NCI-H2196 (cell line): ENCODE results near the gene AGFG1.
A peak's percentile ranks its signal among the peaks of the same experiment; 100 is the strongest.
"Not testable (repeated sequence)": the region's sequence is repeated elsewhere in the genome, so short reads cannot be mapped to it uniquely, and the experiment has no call there.

ENCODE experiments used
- DNase-seq: peaks from one replicate; lab custom pipeline; 2025; ENCODE audit not compliant: unreplicated experiment; lab: John Stamatoyannopoulos, UW

AGFG1 gene

DNA sequence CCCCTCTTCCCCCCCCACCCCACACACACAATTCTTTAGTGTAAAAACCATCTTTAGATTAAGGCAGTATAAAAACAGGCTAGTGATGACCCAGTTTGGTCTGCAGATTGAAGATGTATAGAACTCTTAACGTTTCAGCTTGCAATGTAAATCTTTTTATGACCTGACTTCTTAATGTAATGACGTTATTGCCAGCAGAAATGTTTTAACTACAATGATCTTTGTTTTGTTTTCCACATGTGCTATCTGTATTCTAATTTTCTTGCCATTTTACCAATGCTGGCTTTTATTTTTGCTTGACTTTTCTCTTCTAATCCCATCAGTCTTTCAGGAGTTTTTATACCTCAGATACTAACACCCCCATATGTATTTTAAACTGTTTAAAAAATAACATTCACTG, 25.2 kb downstream of the AGFG1 start:
- no peak for DNase-seq

DNA sequence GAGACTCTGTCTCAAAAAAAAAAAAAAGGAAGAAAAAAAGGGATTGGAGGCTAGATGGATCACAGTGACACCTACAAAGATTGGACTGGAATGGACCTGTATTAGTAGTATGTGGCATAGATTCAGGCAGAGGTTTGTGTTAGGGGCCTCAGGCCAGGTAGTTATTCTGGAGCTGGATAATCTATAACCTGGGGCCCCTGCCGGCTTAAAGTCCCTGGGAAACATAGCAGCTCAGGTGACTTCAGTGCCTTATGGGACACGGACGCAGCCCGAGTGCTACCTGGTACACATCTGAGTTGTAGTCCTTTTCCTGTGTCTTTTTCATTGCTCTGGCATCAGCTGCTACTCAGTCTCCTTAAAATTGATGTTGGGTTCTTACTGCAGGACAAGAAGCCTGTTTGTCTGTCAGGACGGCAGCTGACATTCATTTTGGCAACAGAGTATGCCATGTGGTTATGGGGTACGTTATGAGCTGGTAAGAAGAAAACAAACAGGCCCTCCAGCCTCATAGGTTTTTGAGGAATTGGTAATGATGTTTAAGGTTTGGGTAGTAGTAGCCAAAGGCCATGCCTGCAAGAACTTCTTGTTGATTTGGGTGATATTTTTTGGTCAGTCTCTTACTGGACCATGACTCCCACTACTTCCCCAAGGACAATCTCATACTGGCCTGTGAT, 27.8 kb downstream of the AGFG1 start:
- DNase-seq: no peak

DNA sequence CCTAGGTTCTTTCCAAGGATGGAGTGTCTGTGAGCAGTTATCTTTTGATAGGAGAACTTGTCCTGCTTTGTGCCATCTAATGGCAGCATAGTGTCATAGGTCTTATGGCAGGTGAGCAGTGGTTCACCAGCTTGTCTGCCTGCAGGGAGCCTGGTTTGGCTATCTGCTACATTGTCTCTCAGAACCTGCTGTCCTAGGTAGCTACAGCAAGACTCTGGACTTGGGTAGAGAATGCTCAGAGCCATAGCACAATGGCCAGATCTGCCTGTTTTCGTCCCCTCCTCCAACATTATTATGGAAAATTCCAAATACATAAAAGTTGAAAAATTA, 28.3 kb downstream of the AGFG1 start:
- no peak for DNase-seq

DNA sequence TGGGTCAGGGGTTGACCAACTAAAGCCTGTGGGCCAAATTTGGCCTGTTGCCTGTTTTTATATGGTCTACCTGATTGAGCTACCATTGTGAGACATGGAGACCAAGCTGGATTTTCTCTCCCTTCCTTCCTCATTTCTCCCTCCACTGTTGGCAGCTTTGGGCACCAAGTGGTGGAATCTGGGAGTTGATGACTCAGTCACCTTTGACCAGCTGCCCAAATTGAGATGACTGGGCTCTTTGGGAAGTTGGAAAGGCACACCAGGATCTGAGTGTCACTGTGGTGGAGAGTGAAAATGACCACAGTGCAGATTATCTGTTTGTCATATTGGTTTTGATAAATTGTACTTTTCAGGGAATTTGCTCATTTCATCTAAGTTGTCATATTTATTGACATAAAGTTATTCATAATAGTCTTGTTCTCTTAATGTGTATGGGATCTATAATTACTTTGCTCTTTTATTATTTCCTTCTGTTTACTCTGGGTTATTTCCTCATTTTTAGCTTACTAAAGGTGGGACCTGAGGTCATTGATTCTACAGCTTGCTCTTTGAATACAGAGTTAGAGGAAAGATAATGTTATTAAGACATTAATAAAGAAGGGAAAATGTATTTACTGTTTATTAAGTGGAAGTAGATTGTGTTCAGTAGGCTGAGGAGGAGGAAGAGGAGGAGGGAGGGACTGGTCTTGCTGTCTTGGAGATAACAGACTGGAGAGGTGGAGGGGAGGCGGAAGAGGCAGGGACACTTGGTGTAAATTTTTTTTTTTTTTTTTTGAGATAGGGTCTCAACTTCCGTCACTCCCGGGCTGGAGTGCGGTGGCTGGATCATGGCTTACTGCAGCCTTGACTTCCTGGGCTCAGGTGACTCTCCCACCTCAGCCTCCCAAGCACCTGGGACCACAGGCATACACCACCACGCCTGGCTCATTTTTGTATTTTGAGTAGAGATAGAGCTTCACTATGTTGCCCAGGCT, 31.8 kb downstream of the AGFG1 start:
- DNase-seq: peak; percentile 40

DNA sequence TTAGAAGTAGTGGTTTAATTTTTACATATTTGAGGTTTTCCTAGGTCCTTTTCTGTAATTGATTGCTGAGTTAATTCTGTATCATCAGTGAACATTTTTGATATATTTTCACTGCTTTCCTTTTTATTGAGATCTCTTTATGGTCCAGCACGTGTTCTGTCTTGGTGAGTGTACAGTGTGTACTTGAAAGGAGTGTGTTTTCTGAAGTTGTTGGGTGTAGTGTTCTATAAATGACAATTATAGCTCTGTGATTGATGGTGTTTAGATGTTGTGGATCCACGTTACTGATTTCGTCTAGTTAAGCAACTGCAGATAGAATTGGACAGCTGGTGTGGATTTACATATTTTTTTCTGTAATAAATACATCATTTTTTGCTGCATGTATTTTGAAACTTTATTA, 32.7 kb downstream of the AGFG1 start:
- DNase-seq: no peak

DNA sequence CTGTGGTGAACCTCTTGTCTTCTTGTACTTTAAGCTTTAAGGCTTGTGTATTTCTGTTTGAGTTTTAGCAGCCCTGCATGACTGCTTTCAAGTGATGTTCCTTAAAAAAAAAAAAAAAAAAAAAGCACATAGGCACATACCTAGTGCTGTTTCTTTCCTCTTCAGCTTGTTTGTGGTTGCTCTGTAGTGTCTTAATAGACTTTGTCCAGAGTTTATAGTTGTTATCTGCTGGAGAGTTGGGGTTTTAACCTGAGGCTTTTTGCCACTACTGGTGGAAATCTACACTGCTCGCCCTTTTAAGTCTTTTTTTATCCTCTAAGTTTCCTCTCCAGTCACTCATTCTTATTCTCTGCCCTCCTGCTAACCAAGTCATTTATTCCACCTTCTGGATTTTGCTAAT, 34.5 kb downstream of the AGFG1 start:
- no peak for DNase-seq

DNA sequence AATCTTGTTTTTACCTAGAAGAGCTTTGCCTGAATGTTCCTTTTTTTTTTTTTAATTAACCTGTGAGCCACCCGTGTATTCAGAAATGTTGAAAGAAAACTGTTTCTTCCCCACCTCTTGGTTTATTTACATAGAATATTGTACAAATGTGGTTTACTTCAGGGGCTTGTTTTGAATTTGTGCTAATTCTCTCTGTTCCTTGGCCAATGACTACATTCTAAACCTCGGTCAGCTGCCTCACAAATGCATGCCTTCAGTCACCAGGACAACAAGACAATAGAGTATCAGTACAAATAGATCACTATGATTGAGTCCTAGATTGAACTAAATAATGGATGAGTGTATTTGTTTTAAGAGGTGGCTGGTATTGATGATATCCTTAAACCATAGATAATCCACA, 36.0 kb downstream of the AGFG1 start:
- DNase-seq: no peak

DNA sequence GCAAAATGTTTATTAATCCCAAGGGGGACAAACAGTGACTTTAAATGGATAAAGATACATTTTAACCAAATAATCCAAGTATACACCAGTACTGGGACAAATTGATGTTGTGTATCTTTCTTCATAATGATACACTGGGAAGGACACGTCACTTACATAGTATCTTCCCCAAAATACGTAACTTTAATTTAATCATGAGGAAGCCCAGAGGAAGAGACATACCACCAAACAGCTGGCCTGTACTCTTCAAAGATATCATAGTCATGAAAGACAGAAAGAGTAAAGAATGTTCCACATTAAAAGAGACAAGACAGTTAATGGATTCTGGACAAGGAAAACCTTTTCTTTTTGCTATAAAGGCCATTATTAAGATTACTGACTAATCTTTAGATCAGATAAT, 37.1 kb downstream of the AGFG1 start:
- DNase-seq: no peak

DNA sequence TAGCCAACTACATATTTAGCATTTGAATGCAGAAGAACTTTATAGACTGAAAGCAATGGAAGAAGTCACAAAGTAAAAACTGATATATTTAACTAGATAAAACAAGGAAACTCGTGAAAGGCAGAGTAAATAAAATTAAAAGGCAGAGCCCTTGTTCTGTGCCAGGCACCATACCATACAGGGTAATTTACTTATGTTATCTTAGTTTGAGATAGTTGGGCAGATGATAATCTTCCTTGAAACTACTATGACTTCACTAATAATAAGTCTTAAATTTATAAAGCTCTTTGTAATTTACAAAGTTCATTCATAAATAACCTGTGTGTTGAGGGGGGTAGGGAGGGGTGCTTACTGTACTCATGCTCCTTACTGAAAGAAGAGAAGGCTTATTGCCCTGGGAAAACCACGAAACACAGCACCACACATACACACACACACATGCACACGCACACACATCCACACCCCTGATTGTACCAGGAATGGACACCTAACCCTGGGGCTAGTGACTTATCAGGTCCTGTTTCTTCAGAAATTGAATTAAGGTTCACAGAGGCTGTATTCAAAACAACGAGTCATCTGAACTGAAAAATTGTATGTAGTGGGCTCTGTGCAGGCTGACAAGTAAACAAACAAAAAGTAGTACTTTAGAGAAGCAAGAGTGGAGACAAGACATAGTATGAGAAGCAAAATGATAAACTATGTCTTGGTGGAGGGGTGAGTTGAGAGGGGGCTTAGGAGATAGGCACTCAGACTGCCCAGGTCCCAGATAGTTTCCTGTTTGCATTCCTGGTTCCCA, 38.1 kb downstream of the AGFG1 start:
- DNase-seq: no peak

DNA sequence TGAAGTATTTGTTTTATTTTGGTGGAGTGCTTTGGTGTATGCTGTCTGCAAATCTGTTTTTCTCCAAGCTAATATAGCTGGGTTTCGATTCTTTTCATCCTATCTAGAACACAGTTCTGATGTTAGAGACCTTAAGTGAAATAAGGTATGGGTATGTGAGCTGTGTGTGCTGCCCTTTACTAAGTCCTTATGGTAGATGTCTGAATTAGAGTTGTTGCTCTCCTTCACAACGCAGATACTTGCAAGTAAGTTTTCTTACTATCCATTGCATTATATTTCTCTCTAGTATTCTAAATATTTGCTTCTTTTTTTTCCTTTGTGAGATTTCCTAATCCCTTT, 38.6 kb downstream of the AGFG1 start:
- no peak for DNase-seq

DNA sequence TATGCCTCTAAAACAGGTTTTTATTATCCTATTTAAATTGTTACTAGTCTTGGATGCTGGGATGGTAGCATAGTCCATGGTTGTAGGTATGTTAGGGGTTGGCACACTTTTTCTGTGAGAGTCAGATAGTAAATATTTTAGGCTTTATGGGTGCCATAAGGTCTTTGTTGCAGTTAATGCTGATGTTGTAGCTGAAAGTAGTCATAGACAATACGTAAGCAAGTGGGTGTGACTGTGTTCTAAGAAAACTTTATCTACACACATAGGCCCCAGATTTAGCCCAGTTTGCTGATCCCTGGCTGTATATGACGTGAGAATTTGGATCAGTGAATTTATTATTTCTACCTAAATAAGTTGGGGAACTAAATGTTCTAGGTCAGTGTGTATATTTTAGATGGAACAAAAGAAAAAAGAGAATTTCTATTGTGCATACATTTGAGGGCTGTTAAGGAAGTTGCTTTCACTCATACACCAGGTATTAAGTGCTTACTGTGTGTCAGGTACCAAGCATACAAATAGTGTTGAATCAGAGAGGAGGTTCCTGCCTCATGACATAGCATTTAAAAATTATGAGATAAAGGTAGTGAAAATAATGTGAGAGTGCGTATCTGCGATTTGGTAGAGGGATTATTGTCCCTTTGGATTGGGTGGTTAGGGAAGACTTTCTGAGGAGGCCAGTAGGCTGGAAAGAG, 39.4 kb downstream of the AGFG1 start:
- no peak for DNase-seq

DNA sequence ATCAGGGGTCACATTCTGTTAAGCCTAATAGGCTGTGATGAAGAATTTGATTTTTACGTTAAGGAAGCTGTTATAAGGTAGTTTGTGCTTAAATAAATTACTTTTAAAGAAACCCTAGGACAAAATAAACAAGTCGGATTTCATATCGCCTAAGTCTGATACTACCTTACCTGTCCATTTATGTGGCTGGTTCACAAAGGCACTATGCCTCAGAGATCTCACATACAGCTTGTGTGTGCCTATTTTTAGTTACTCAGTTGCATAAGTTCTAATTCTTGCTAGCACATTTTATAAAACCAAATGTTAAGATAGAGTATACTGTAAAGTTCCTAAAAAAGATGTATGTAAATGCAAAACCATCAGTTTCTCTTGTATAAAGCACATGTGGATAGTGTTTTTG, 40.0 kb downstream of the AGFG1 start:
- DNase-seq: no peak

DNA sequence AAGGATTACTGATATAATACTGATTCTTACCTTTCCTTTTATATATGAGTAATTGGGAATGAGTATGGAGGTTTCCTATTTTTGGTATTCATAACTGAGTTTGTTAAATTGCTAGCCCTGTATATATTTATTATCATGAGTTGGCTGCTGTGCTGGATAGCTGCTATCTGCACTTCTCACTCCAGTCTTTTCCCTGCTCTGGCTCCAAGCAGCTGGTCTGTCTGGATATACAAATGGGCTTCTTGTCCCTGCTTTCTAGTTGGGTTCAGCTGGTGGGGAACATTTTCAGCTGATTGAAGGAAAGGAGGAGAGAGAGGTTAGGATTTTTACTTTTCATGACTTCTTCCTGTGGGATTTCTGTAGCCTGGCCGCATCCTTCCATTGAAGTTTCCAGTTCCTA, 41.2 kb downstream of the AGFG1 start:
- no peak for DNase-seq

DNA sequence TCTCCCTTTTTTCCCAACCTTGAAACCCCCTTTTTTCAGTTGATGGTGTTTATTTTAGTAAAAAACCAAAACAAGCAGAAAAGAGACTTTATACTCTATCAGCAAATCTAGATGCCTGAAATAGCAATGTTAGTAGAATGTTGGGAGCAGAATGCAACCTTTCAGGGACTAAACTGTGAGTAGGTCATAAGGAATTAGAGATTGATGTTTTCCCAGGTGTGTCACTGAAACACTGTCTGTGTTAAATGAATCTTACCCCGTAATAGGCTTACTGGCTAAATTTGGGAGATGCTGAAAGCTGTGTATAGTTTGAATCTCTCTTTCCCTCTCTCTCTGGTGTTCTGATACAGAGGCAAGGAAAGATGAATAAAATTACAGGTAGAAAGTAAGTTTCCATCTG, 43.8 kb downstream of the AGFG1 start:
- no peak for DNase-seq

DNA sequence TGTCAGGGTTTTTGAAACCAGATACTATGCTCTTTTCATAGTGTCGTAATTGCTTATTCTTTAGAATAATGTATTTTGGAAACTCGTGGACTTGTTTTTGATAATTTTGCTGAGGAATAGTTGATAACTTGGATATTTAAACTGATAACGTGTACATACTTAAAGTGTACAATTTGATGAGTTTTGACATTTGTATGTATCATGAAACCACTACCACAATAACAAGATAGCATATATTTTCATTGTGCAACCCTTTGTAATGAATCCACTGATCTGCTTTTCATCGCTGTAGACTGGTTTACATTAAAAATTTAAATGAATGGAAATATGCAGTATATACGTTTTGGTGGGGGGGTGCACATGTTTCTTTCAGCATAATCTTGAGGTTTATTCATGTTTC, 45.8 kb downstream of the AGFG1 start:
- DNase-seq: no peak

DNA sequence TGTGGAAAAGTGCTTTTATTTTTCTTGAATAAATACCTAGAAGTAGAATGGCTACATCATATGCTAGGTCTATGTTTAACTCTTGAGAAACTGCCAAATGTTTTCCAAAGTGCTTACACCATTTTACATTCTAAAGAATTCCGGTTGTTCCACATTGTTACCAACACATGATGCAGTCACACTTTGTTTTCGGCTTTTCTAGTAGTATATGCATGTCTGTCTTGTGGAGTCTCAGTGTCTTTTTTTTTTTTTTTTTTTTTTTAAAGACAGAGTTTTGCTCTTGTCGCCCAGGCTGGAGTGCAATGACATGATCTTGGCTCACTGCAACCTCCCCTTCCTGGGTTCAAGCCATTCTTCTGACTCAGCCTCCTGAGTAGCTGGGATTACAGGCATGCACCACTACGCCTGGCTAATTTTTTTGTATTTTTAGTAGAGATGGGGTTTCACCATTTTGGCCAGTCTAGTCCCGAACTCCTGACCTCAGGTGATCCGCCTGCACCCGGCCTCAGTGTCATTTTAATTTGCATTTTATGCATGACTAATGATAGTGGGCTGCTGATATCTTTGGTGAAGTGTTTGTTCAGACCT, 46.4 kb downstream of the AGFG1 start:
- DNase-seq: not testable (repeated sequence)

DNA sequence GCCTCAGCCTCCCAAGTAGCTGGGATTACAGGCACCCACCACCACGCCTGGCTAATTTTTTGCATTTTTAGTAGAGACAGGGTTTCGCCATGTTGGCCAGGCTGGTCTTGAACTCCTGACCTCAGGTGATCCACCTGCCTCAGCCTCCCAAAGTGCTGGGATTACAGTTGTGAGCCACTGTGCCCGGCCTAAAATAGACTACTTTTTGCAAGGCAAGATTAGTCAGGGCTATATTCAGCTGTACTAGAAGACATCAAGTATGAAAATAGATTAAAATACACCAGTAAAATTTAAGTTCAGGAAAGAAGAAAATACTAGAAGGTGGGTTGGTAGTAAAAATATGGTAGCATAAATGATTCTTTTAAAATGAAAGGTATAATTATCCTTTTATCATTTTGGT, 49.2 kb downstream of the AGFG1 start:
- not testable (repeated sequence) for DNase-seq

DNA sequence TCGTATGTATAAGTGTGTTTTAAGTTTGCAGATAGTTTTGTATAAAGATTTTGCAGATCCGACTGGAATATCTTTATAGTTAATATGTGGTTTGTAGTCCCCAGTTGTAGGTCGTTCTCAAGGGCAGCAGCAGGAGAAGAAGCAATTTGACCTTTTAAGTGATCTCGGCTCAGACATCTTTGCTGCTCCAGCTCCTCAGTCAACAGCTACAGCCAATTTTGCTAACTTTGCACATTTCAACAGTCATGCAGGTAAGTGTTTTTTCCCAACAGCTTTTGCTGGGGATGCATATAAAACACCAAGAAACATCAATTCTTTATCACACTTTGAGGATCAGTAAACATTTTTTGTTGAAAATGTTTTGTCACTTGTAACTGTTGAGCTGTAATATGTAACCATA, 52.7 kb downstream of the AGFG1 start:
- no peak for DNase-seq

DNA sequence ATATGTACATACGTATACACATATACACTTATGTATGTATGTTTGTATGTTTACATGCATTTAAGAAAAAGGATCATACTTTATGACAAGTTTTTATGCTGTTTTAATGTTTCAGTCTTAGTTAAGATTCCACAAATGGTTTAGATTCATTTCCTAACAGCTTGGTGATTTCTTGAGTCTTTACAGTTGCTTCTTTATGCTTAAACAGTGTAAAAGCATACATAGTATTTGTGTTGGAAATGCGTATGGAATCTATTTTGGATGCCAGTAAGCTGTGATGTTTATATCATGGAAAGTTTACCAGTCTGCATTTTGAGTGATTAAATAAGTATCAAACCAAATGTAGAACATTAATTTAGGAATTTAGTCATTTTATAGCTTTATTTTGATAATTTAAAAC, 55.4 kb downstream of the AGFG1 start:
- no peak for DNase-seq

DNA sequence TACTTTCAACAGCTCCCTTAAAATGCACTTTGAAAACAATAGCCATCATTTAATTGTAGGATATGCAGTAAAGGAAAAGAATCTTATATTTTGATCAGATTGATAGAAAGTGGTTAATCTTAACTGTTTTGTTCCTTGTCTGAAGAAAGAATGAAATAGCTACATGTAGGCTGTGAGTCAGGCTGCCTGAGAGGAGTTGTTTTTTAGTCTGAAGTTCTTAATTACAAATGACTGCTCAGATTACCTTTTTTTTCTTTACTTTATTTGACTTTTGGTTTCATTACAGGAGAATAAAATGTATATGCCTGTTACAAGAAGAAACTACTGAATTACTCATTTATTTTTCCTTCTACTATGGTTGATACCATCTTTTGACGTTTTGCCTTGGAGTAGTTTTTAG, 56.8 kb downstream of the AGFG1 start:
- DNase-seq: no peak

DNA sequence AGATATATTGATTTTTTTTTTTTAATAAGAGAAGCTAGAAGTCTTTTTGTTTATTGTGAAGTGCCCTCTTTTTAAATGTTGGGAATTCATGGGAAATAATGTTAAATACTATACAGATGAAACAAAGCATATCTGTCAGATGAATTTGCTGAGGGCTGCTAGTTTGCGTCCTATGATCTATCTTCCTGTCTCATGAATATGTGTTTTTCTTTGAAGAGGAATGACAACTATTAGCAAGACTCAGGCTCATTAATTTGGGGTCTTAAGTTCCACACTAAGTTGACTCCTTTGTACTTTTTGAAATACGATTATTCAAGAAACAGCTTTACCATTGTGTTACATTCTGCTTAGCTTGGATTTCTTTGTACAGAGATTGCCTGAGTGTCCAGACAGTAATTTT, 57.9 kb downstream of the AGFG1 start:
- no peak for DNase-seq
